Limb (tissue), 2 donors: ENCODE results near the gene CPOX.

Experiments used
- DNase-seq, 2 donors: peaks; one replicate each; pipeline ENCODE4 v3.0.0-alpha.2; 2016; ENCODE audit errors: extremely low spot score in 2 of 2

Gene CPOX

DNA sequence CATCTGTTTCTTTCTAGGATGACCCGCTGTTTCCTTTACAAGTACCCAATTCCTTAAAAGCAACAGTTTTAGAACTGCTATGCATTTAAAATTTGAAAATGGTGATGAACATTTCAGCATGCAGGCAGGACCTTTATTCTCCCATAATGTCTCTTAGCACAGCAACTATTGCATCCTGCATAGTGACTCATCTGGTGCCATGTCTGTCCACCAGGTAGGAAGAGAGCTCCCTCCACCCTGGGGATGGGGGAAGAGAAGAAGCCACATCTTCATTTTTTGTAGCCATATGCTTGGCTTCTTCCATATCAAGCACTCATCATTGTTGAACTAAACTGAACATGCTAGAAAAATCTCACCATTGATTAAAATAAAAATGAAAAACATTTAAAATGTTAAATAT lies 51.7 kb downstream of the CPOX start:
- DNase-seq = no peak

DNA sequence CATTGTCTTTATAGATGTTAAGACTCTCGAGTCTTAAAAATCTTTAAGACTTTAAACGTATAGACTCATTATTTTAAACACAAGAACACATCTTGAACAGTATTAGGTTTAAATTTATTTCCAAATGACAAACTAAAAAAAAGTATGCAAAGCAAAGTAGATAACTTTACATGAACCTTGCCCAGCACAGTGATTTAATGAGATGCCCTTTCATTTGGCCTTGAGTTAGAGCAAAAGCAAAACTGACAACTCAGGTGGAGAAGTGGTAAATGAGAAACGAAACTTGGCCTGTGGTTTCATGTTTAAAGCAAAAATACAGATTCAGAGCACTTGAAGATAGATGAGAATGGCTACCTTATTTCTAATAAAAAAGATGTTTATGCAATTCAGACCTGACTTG lies 53.1 kb downstream of the CPOX start:
- DNase-seq = no peak

DNA sequence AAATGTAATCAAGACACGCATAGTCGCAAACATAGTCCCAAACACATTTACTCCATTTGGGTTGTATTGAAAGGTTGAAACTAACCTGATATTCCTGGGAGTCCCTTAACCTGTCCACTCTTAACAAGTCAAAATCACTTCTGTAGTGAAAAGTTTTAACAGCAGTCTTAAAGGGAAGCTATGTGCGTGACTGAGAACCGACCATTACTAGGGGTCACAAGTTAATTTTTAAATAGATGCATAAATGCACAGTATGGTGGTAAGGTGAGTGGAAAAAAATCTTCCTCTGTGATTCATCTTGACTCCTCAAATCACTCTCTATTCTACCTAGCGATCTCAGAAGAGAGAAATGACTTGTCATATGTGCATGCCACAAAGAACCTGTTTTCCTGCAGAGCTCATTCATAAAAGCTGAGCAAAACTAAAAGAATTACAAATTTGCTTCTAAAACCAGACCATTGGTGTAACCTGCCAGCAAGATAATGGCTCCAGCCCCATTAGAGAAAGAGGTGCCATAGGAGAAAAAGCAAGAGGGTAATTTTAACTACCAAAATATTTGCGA lies 56.9 kb downstream of the CPOX start:
- no peak for DNase-seq

DNA sequence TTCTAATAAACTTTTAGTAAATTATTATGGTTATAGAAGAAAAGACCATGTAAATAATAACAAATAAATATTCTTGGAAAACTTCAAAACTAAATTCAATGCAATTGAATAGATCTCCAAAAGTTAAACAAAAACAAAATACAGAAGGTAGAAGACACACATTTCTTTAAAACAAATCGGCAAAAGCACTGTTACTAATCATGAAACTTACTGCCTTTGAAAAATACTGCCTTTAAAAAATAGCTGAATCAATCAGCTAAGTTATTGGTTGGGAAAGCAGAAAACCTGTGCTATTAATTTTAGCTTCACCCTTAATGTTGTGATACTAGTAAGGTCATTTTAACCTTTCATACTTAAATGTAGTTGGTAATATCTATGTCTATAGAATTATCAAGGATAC lies 58.7 kb downstream of the CPOX start:
- no peak for DNase-seq

DNA sequence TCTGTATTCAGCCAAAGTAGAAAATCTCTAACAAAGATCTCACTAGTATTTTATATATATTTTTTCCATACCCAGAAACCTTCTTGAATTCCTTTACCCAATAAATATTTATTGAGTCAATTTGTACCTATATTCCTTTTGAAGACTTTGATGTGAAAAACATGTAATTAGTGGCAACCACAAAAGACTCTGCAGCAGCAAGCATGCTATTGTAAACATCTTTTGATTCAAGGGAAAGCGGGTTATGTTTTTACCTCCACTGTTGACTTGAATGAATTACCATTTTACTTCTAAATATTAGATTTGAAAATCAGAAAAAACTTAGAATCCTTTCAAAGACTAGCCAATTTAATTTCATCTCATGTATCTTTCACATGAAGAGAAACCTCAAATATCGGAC lies 59.2 kb downstream of the CPOX start:
- no peak for DNase-seq

DNA sequence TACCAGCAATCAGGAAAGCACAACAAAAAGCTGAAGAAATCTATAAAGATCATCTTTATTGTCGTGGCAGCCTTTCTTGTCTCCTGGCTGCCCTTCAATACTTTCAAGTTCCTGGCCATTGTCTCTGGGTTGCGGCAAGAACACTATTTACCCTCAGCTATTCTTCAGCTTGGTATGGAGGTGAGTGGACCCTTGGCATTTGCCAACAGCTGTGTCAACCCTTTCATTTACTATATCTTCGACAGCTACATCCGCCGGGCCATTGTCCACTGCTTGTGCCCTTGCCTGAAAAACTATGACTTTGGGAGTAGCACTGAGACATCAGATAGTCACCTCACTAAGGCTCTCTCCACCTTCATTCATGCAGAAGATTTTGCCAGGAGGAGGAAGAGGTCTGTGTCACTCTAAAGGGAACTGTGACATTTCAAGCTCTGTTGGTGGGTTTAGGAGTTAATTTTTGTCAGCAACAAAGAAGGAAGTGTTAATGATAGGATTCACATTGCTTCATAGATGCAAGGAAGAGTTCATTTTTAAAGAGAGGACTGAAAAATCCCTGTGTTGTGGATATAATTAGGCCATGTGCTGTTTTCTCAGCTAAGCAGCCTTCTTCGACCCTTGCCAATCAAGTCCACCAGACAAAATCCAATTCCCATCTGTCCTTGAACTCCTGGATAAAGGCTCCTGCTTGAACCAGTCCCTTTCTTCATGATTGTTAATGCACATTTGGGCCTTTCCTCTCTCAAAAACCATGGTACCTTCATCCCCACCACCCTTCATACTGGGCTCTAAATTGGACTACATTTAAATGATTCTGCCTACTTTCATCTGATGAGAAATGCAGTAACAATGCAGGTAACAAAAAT lies 60.5 kb downstream of the CPOX start:
- DNase-seq = no peak

DNA sequence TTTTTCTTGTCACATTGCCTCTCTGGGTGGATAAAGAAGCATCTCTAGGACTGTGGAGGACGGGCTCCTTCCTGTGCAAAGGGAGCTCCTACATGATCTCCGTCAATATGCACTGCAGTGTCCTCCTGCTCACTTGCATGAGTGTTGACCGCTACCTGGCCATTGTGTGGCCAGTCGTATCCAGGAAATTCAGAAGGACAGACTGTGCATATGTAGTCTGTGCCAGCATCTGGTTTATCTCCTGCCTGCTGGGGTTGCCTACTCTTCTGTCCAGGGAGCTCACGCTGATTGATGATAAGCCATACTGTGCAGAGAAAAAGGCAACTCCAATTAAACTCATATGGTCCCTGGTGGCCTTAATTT lies 61.2 kb downstream of the CPOX start:
- no peak for DNase-seq

DNA sequence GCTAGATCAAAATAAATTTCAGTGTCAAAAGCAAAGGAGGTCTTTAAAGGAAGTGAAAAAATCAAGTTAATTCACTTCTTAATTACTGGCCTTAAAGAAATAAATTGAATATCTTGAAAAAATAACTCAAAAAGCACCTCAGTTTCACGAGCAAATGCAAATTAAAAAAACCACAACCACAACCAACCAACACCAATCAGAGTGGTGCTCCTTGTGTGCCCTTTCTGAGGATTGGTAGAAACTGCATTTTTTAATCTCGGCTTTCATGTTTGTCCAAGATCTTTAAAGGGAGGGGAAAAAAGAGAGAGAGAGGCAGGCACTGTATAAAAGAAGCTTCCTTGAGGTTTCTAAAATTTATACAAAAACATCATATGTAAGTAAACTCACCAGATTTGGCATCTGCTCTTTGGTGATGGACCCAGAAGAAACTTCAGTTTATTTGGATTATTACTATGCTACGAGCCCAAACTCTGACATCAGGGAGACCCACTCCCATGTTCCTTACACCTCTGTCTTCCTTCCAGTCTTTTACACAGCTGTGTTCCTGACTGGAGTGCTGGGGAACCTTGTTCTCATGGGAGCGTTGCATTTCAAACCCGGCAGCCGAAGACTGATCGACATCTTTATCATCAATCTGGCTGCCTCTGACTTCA lies 61.7 kb downstream of the CPOX start, which contains the start of gene GPR15:
TSS of gene GPR15 (plus strand) at position 357 of the 653 bp plus-strand sequence. CDS start at position 413, 56 bp downstream.
- no peak for DNase-seq

DNA sequence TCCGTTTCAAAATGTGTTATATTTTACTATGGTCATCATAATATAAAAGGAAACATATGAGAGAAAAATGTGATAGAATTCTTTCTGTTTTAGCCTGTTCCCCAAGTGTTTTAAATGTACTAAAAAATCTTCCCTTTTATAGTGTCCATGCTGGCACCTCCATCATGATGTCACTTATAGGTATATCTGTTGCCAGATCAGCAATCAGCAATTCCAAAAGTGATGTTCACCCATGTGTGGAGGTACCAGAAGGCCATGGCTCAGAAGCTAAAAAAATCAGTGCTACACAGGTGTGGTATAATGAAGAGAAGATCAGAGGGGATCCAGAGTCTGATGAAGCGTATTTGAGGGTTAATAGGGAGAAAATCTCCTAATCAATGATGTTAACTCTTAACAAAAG lies 62.7 kb downstream of the CPOX start:
- DNase-seq = no peak

DNA sequence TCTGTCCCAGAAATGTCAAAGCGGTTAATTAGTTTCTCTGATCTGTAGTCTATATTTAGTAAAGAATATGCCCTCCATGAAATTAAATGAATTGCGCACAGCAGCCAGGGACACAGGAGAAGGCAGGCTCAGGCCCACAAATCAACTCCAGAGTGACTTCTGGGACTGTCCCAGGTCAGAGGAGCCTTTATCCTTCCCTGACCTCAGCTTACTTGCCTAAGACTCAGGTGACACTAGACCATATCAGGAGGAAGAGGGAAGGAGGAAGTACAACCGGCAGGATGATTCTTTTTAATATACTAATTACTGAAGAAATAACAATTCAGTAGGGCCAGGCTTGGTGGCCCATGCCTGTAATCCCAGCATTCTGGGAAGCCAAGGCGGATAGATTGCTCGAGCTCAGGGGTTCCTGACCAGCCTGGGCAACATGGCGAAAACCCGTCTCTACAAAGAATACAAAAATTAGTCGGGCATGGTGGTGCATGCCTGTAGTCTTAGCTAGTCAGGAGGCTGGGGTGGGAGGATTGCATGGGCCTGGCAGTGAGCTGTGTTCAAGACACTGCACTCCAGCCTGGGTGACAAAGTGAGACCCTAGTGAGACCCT lies 63.5 kb downstream of the CPOX start:
- DNase-seq = no peak
